K562 (cell line): Measurements from ENCODE around the gene FAM110D. TPM values are rescaled to one million over a fixed set of nuclear protein-coding genes. Genes with fewer than 3 reads are reported as not detected.

Experiments used
- DPF2 ChIP-seq: fragments of 450-650 bp; IDR thresholded peaks from 2 replicates; pipeline ENCODE4 v1.6.1; 2016
- EHMT2 ChIP-seq: fragments of 450-650 bp; IDR thresholded peaks from 2 replicates; pipeline ENCODE4 v1.6.1; 2018; ENCODE audit warnings: antibody characterized with exemption
- ESRRA ChIP-seq: fragments of 450-650 bp; IDR thresholded peaks from 2 replicates; pipeline ENCODE4 v1.6.1; 2014; ENCODE audit warnings: low read depth, mild to moderate bottlenecking, moderate library complexity, borderline replicate concordance
- FOXK2 ChIP-seq, 2 experiments: fragments of 450-650 bp; IDR thresholded peaks in 1 of 2; conservative IDR thresholded peaks in 1 of 2; 2 replicates each; pipeline ENCODE4 v1.6.1; 2016; ENCODE audit warnings: low read depth in 2 of 2, mild to moderate bottlenecking in 1 of 2
- HDAC2 ChIP-seq: fragments of 450-650 bp; IDR thresholded peaks from 2 replicates; pipeline ENCODE4 v1.6.1; 2016; ENCODE audit warnings: mild to moderate bottlenecking
- HDAC3 ChIP-seq: fragments of 450-650 bp; IDR thresholded peaks from 2 replicates; pipeline ENCODE4 v1.6.1; 2018; ENCODE audit warnings: borderline replicate concordance, mild to moderate bottlenecking, moderate library complexity; ENCODE audit not compliant: partially characterized antibody
- IFI16 ChIP-seq: fragments of 250-450 bp; sonication (Bioruptor Pico); IDR thresholded peaks from 2 replicates; pipeline ENCODE4 v2.1.2; 2022; ENCODE audit warnings: mild to moderate bottlenecking, inconsistent platforms
- ILF3 ChIP-seq: fragments of 450-650 bp; IDR thresholded peaks from 2 replicates; pipeline ENCODE4 v1.6.1; 2018; ENCODE audit warnings: antibody characterized with exemption, mild to moderate bottlenecking, moderate library complexity, borderline replicate concordance
- MYC ChIP-seq, 2 experiments: fragments of 250-450 bp in 1 of 2; sonication (Bioruptor Pico) in 1 of 2; IDR thresholded peaks; 2 replicates each; pipeline versions ENCODE4 v1.5.1 to v1.6.1; 2012 to 2021; ENCODE audit warnings: low read depth in 2 of 2, borderline replicate concordance in 1 of 2, improper control_type of control experiment in 1 of 2, low read length in 1 of 2, mild to moderate bottlenecking in 1 of 2, moderate library complexity in 1 of 2
- NONO ChIP-seq, 2 experiments: fragments of 200-400 bp in 1 of 2; fragments of 450-650 bp in 1 of 2; formaldehyde crosslinking in 1 of 2; IDR thresholded peaks; 2 replicates each; pipeline ENCODE4 v1.6.1; 2017; ENCODE audit warnings: low read depth in 2 of 2, mild to moderate bottlenecking in 2 of 2, moderate library complexity in 2 of 2, low read length in 1 of 2
- PTRF ChIP-seq: fragments of 450-650 bp; IDR thresholded peaks from 2 replicates; pipeline ENCODE4 v1.6.1; 2016; ENCODE audit warnings: mild to moderate bottlenecking, missing genetic modification characterization, missing compliant biosample characterization
- SP1 ChIP-seq: sonication (generic); formaldehyde crosslinking; IDR thresholded peaks from 2 replicates; pipeline ENCODE4 v1.8.1; 2022; ENCODE audit warnings: mild to moderate bottlenecking, missing genetic modification reagents
- ZNF24 ChIP-seq: fragments of 450-650 bp; IDR thresholded peaks from 2 replicates; pipeline ENCODE4 v1.6.1; 2016
- ZNF282 ChIP-seq: sonication (generic); formaldehyde crosslinking; IDR thresholded peaks from 2 replicates; pipeline ENCODE4 v1.8.1; 2023; ENCODE audit warnings: missing genetic modification reagents
- ZNF589 ChIP-seq: fragments of 200-800 bp; sonication (Bioruptor generic); IDR thresholded peaks from 2 replicates; pipeline ENCODE4 v1.6.1; 2016; ENCODE audit warnings: low read depth, missing genetic modification characterization, missing compliant biosample characterization
- polyA plus RNA-seq, 8 experiments: library from polyadenylated mRNA; depleted of rRNA in 4 of 8; stranded (reverse) in 5 of 8; unstranded in 3 of 8; fragments of >200 nt; fragmentation: Nextera tagmentation in 2 of 8; fragmentation: Illumina TruSeq in 1 of 8; extraction: Ambion mirVana in 2 of 8; extraction: Trizol in 1 of 8; gene quantifications; 2 replicates each; pipeline versions ENCODE4 v1.2.1 to v1.2.3, GENCODE V29; 2011 to 2014; ENCODE audit warnings: inconsistent platforms in 1 of 8, missing spikeins in 1 of 8
- total RNA-seq, 7 experiments: library from RNA; depleted of rRNA in 6 of 7; stranded (reverse); fragments of >200 nt in 6 of 7; fragmentation: Illumina TruSeq in 2 of 7; extraction: Trizol in 2 of 7; gene quantifications; 2 replicates each; pipeline versions ENCODE4 v1.2.1 to v1.2.3, GENCODE V29; 2011 to 2021; ENCODE audit warnings: low replicate concordance in 1 of 7
- TF ChIP-seq, protein P1 (sequence below), 2 experiments: fragments of 450-650 bp; IDR thresholded peaks; 2 replicates each; pipeline ENCODE4 v1.6.1; 2016
- TF ChIP-seq, protein P2 (sequence below): fragments of 250-450 bp; sonication (Bioruptor Pico); IDR thresholded peaks from 2 replicates; pipeline ENCODE4 v1.5.0; 2021; ENCODE audit warnings: mild to moderate bottlenecking, borderline replicate concordance
- TF ChIP-seq, protein P3 (sequence below): fragments of 200-800 bp; sonication (Bioruptor generic); IDR thresholded peaks from 2 replicates; pipeline ENCODE4 v1.6.1; 2017; ENCODE audit warnings: missing genetic modification characterization, missing compliant biosample characterization
- TF ChIP-seq, protein P4 (sequence below): sonication (generic); formaldehyde crosslinking; IDR thresholded peaks from 2 replicates; pipeline ENCODE4 v1.8.0; 2022; ENCODE audit warnings: missing genetic modification reagents, mild to moderate bottlenecking, moderate library complexity, borderline replicate concordance
- TF ChIP-seq, protein P5 (sequence below): fragments of 450-650 bp; IDR thresholded peaks from 2 replicates; pipeline ENCODE4 v1.6.1; 2016

The FAM110D gene
- total and polyA plus RNA-seq, 9 of the 15 experiments (the other 6 are each of a cell fraction or from before 2014, with no cell fraction given) = 0.04 to 1.1 (median 0.33) TPM

DNA sequence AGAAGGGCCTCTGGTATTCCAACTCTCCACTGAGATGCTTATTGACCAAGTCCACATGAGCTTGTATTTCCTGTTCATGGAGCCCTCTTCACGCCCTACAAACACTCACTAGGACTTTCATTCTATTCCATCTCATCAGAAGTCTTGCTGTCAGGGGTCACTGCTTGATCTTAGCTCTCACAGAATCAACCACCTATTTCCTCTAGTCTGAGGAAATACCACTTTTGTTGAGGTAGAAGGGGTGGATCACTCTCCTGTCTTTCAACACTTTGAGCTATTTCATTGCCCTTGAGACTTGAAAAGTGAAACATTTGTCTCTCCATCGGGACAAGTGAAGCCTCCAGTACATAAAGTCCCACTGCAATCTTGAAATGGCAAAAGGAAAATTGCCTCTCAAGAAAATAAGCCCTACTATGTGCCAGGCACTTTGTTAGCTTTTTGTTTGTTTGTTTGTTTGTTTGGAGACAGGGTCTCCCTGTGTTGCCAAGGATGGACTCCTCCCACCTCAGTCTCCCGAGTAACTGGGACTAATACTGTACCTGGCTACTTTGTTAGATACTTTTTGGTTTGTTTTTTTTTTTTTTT, 19.8 kb upstream of the FAM110D start (continued):
- TF ChIP-seq ILF3 = no peak
- TF ChIP-seq DPF2 = 0 out of 2 replicates have a peak, but pooled peaks have one; percentile 42
- TF ChIP-seq ZNF282 (CRISPR knock-in tag) = no peak
- peak in 1 of 2 experiments; percentile 92; a peak in 2 of 4 replicates for TF ChIP-seq FOXK2 (conservative IDR thresholded peaks at IDR 0.05 in 1 of 2, IDR thresholded peaks at IDR 0.05 in 1 of 2; ENCODE audit: low read depth in 2 of 2)
- TF ChIP-seq HDAC2 = peak; percentile 15; the same call in 1 of the 2 replicates
- TF ChIP-seq PTRF (tag) = no peak
- TF ChIP-seq, protein P1, sequence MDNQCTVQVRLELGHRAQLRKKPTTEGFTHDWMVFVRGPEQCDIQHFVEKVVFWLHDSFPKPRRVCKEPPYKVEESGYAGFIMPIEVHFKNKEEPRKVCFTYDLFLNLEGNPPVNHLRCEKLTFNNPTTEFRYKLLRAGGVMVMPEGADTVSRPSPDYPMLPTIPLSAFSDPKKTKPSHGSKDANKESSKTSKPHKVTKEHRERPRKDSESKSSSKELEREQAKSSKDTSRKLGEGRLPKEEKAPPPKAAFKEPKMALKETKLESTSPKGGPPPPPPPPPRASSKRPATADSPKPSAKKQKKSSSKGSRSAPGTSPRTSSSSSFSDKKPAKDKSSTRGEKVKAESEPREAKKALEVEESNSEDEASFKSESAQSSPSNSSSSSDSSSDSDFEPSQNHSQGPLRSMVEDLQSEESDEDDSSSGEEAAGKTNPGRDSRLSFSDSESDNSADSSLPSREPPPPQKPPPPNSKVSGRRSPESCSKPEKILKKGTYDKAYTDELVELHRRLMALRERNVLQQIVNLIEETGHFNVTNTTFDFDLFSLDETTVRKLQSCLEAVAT (IDR thresholded peaks at IDR 0.05) = no peak
- peak; percentile 25 for TF ChIP-seq HDAC3
- no peak for TF ChIP-seq EHMT2
- TF ChIP-seq, protein P2, sequence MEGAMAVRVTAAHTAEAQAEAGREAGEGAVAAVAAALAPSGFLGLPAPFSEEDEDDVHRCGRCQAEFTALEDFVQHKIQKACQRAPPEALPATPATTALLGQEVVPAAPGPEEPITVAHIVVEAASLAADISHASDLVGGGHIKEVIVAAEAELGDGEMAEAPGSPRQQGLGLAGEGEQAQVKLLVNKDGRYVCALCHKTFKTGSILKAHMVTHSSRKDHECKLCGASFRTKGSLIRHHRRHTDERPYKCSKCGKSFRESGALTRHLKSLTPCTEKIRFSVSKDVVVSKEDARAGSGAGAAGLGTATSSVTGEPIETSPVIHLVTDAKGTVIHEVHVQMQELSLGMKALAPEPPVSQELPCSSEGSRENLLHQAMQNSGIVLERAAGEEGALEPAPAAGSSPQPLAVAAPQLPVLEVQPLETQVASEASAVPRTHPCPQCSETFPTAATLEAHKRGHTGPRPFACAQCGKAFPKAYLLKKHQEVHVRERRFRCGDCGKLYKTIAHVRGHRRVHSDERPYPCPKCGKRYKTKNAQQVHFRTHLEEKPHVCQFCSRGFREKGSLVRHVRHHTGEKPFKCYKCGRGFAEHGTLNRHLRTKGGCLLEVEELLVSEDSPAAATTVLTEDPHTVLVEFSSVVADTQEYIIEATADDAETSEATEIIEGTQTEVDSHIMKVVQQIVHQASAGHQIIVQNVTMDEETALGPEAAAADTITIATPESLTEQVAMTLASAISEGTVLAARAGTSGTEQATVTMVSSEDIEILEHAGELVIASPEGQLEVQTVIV (CRISPR knock-in tag) = no peak
- peak in 1 of 2 experiments; percentile 82; a peak in 2 of 4 replicates for TF ChIP-seq NONO (IDR thresholded peaks at IDR 0.05; ENCODE audit: low read depth in 2 of 2, low read length in 1 of 2)
- TF ChIP-seq ZNF24 = no peak
- TF ChIP-seq SP1 = peak; percentile 57; the same call in 1 of the 2 replicates
- peak; percentile 27; the same call in 1 of the 2 replicates for TF ChIP-seq ZNF589
- TF ChIP-seq, protein P3, sequence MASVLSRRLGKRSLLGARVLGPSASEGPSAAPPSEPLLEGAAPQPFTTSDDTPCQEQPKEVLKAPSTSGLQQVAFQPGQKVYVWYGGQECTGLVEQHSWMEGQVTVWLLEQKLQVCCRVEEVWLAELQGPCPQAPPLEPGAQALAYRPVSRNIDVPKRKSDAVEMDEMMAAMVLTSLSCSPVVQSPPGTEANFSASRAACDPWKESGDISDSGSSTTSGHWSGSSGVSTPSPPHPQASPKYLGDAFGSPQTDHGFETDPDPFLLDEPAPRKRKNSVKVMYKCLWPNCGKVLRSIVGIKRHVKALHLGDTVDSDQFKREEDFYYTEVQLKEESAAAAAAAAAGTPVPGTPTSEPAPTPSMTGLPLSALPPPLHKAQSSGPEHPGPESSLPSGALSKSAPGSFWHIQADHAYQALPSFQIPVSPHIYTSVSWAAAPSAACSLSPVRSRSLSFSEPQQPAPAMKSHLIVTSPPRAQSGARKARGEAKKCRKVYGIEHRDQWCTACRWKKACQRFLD (CRISPR knock-in tag) = no peak
- TF ChIP-seq, protein P4, sequence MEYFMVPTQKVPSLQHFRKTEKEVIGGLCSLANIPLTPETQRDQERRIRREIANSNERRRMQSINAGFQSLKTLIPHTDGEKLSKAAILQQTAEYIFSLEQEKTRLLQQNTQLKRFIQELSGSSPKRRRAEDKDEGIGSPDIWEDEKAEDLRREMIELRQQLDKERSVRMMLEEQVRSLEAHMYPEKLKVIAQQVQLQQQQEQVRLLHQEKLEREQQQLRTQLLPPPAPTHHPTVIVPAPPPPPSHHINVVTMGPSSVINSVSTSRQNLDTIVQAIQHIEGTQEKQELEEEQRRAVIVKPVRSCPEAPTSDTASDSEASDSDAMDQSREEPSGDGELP (CRISPR knock-in tag) = no peak
- TF ChIP-seq ESRRA = 0 out of 2 replicates have a peak, but pooled peaks have one; percentile 18
- TF ChIP-seq MYC (IDR thresholded peaks at IDR 0.05; ENCODE audit: low read depth, low read length) = no peak
- TF ChIP-seq MYC (CRISPR knock-in tag; IDR thresholded peaks at IDR 0.05; ENCODE audit: borderline replicate concordance, low read depth) = no peak
- TF ChIP-seq IFI16 = 0 out of 2 replicates have a peak, but pooled peaks have one; percentile 2
- TF ChIP-seq, protein P5, sequence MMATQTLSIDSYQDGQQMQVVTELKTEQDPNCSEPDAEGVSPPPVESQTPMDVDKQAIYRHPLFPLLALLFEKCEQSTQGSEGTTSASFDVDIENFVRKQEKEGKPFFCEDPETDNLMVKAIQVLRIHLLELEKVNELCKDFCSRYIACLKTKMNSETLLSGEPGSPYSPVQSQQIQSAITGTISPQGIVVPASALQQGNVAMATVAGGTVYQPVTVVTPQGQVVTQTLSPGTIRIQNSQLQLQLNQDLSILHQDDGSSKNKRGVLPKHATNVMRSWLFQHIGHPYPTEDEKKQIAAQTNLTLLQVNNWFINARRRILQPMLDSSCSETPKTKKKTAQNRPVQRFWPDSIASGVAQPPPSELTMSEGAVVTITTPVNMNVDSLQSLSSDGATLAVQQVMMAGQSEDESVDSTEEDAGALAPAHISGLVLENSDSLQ = peak; percentile 72
